ENCODE results near the gene OR2T1. TPM values are rescaled to one million over a fixed set of nuclear protein-coding genes. Genes with fewer than 3 reads are reported as not detected.
"Not testable (repeated sequence)": the region's sequence is repeated elsewhere in the genome, so short reads cannot be mapped to it uniquely, and the experiment has no call there.

Gene OR2T1
- total RNA-seq, 4 donors from 2014 or later: not detected

- not testable (repeated sequence) for H3K27me3 ChIP-seq; H3K4me1 ChIP-seq; H3K27ac ChIP-seq; H3K36me3 ChIP-seq; DNase-seq (ENCODE audit: low spot score in 2 of 2); H3K4me3 ChIP-seq; H3K9me3 ChIP-seq
- 90% methylated on average over 1 of the region's 4 CpGs for WGBS
These were observed 52.2 kb downstream of the OR2T1 start for GRCh38 chr1:248455045-248455444.

- no CpG with 5 or more reads among the region's 2 CpGs for WGBS
- not testable (repeated sequence) for H3K4me3 ChIP-seq; H3K4me1 ChIP-seq; H3K27me3 ChIP-seq; H3K27ac ChIP-seq; H3K36me3 ChIP-seq; DNase-seq (ENCODE audit: low spot score in 2 of 2); H3K9me3 ChIP-seq
These were observed 53.8 kb downstream of the OR2T1 start for GRCh38 chr1:248456635-248457034.

Other genes with a start within 250 kb of the OR2T1 start
- gene OR2M2, start 228.2 kb upstream of the OR2T1 start, total RNA-seq: not detected
- gene OR2M3, start 205.8 kb upstream of the OR2T1 start, total RNA-seq: not detected
- not detected for gene OR2M4, start 171.6 kb upstream of the OR2T1 start, total RNA-seq
- under 1 TPM in 1 of 4 donors, not detected in 3; 0.34 TPM for gene OR2T33, start 125.1 kb upstream of the OR2T1 start, total RNA-seq
- gene OR2T12, start 99.6 kb upstream of the OR2T1 start, total RNA-seq: not detected
- not detected for gene OR2M7, start 78.5 kb upstream of the OR2T1 start, total RNA-seq
- gene OR14C36, start 54.3 kb upstream of the OR2T1 start, total RNA-seq: not detected
- gene OR2T4, start 41.4 kb upstream of the OR2T1 start, total RNA-seq: not detected
- not detected for gene OR2T6, start 27.3 kb upstream of the OR2T1 start, total RNA-seq
- under 1 TPM in 1 of 4 donors, not detected in 3; 0.31 TPM for gene OR2T2, start 42.6 kb downstream of the OR2T1 start, total RNA-seq
- gene OR2T3, start 70.3 kb downstream of the OR2T1 start, total RNA-seq: not detected
- not detected for gene OR2T5, start 85.5 kb downstream of the OR2T1 start, total RNA-seq
- gene OR2G6, start 105.0 kb downstream of the OR2T1 start, total RNA-seq: under 1 TPM in 2 of 4 donors, not detected in 2; 0.10 to 0.98 TPM
- gene OR2T29, start 159.7 kb downstream of the OR2T1 start, total RNA-seq: 1 to 10 TPM in 1 of 4 donors, not detected in 3; 1.1 TPM
- 1 to 10 TPM in 2 of 4 donors, not detected in 2; 1.1 to 2.0 TPM for gene OR2T34, start 171.7 kb downstream of the OR2T1 start, total RNA-seq
- gene OR2T10, start 194.7 kb downstream of the OR2T1 start, total RNA-seq: under 1 TPM in 3 of 4 donors, not detected in 1; 0.19 to 0.83 (median 0.80) TPM
- 1 to 10 TPM in 1 of 4 donors, under 1 TPM in 3; 0.30 to 1.2 (median 0.55) TPM for gene OR2T11, start 232.0 kb downstream of the OR2T1 start, total RNA-seq
- gene OR2T35, start 242.2 kb downstream of the OR2T1 start, total RNA-seq: under 1 TPM in 1 of 4 donors, not detected in 3; 0.36 TPM